NCI-H128 (cell line): ENCODE results near the gene CAMK2G.
A peak's percentile ranks its signal among the peaks of the same experiment; 100 is the strongest.
"Not testable (repeated sequence)": the region's sequence is repeated elsewhere in the genome, so short reads cannot be mapped to it uniquely, and the experiment has no call there.

Source experiments
- DNase-seq: peaks from one replicate; lab custom pipeline; 2025; ENCODE audit not compliant: unreplicated experiment; lab: John Stamatoyannopoulos, UW

The CAMK2G gene

DNA sequence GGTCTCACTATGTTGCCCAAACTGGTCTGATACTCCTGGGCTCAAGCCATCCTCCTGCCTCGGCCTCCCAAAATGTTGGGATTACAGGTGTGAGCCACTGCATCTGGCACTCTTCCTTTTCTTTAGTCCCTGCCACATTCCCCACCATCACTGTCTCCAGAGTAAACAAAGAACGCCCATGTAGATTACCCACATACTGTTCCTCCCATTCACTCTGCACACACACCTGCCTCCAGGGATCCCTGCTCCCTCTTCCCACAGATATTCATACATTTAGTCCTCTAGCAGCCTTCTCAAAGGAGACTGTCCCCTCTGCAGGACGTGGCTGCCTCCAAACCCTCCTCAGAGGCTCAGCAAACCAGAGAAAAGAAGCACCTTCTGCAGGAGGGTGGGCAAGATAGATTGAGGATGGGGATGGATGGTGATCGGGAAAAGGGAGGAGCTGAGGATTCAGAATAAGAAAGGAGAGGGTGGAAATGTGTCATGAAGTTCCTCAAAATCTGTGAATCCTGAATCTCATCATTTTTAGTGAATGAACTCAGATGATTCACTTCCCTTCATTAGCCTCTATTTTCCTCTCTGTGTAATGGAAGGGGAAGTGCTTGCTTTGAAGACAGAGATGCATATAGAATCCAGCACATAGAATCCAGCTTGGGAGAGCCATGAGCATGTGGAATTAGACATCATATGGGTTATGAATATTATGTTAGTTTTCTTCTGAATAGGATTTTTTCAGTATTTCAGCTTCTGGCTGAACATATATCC, 31.1 kb upstream of the CAMK2G start:
- no peak for DNase-seq

- DNase-seq, result no peak
Measured at GRCh38 chr10:73902351-73902750, 28.0 kb upstream of the CAMK2G start.

- no peak for DNase-seq
Measured at GRCh38 chr10:73901261-73901660, 26.9 kb upstream of the CAMK2G start.

DNA sequence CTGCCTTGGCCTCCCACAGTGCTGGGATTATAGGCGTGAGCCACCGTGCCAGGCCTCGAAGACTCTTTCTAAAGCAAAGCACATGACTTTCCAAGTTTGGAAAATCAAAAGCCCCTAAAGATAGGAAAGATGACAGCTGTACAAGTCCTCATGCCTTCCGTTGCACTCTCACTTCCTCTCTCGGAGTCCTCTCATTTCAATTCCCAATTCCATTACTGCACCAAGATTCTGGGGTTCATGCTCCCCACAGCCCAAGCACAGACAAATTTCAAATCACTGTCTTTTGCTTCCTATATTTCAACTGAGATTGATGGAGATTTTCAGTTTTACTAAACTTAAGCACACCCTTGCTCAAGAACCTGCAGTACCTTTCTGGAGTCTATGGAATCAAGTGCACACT, 25.7 kb upstream of the CAMK2G start:
- no peak for DNase-seq

DNA sequence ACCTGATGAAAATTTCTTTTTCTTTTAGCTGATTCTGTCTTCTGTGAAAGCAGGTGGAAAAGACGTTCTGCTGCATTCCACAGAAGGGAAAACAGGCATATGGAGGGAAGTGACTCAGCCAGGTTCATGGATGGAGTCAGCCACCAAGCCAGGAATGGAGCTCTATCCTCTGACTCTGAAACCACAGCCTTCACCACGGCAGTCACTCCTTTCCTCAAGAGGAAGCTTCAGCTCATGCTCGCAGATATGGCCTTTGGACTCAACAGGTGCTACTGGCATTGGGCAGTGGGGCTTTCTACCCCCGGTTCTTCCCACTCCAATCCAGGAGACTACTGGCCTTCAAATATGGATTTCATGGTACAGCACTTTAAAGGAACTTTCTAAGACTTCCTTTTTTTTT, 25.1 kb upstream of the CAMK2G start:
- DNase-seq, result no peak

- DNase-seq, result no peak
Measured at GRCh38 chr10:73898730-73899410, 24.5 kb upstream of the CAMK2G start.

GRCh38 chr10:73897693-73898092, 23.3 kb upstream of the CAMK2G start:
- DNase-seq, result no peak

DNA sequence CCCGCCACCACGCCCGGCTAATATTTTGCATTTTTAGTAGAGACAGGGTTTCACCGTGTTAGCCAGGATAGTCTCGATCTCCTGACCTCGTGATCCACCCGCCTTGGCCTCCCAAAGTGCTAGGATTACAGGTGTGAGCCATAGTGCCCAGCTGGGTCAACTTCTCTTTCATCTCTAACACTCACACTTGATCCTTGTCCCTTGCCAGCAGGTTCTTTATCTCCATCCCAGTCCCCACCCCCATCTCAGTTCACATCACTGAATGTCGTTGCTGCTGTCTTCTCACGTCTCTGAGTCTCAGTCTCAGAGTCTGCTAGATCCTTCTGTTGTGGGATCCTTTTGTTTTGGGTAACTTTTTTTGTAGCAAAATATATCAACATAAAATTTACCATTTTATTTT, 21.0 kb upstream of the CAMK2G start:
- DNase-seq, result not testable (repeated sequence)

DNA sequence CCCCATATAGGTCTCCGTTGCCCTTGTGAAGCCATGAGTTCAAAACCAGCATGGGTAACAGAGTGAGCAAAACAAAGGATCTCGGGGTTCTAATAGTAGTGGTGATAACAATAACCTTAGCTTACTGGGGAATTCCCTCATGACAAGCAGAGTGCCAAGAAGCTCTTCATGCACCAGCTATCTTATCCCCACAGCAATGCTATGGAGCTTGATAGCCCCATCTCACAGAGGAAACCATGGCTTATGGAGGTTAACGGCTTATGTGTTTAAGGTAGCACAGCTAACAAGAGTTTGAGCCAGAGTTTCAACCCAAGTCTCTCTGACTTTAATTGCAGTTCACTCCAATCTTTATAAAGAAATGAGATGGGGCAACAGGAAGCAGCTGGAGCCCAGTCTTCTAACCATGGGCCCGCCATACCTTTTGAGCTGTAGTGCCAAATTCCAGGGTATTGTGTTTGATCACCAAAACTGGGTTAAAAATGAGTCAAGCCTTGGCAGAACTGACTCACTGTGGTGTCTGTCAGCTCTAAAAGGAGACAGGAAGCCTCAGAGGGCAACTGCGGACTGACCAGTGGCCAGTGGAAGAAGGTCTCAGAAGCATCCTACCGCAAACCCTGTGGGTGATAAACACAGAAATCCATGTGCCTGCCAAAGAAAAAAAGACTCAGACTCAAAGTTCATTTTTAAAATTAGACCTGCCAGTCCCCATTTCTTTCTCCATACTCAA, 20.1 kb upstream of the CAMK2G start:
- no peak for DNase-seq

DNA sequence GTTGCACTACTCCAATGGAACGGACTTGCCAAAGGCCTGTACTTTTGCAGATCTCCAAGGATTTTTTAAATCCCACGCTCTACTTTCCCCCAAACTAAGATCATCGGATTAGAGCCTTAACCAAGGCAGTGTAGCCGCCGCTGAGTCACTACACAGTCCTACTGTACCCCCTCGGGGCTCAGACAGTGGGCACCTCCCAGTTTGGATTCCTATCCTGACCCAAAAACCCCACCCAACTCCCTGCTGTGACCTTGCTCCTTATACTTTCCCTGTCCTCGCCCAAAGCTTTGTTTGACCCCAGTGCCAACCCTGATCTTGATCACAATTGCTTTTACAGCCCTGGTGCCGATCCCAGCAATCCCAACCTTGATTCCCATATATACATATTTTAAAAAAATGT, 19.1 kb upstream of the CAMK2G start:
- no peak for DNase-seq

- no peak for DNase-seq
Measured at GRCh38 chr10:73892310-73893030, 18.1 kb upstream of the CAMK2G start.

DNA sequence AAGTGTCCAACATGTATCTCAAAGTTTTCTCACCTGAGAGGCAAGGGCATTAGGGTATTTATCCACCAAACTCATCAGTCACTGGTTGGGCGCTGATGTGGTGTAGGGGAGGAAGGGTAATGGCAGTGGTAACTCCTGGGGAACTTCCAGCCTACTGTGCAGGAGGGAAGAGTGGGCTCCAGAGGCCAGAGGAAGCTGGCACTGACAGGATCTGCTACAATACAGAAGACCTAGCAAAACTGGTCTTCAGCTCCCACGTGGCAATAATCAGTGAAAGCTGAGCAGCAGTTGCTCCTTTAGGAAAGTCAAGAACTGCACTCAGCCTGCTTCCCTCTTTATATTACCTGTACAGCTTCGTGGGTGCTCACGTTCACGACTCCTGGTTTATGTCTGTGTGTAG, 17.2 kb upstream of the CAMK2G start:
- no peak for DNase-seq

GRCh38 chr10:73890830-73891229, 16.5 kb upstream of the CAMK2G start:
- DNase-seq, result not testable (repeated sequence)

DNA sequence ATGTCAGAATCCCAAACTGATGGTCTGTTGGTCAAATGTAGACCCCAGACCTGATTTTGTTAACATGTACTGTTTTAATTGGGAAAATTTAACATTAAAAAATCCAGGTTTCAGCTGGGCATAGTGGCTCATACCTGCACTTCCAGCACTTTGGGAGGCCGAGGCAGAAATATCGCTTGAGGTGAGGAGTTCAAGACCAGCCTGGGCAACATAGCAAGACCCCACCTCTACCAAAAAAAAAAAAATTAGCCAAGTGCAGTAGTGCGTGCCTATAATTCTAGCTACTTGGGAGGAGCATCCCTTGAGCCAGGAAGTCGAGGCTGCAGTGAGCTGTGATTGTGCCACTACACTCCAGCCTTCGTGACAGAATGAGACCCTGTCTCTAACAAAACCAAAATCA, 15.9 kb upstream of the CAMK2G start:
- DNase-seq, result no peak

GRCh38 chr10:73889416-73889815, 15.1 kb upstream of the CAMK2G start:
- DNase-seq, result not testable (repeated sequence)

GRCh38 chr10:73889014-73889413, 14.7 kb upstream of the CAMK2G start:
- DNase-seq, result no peak

DNA sequence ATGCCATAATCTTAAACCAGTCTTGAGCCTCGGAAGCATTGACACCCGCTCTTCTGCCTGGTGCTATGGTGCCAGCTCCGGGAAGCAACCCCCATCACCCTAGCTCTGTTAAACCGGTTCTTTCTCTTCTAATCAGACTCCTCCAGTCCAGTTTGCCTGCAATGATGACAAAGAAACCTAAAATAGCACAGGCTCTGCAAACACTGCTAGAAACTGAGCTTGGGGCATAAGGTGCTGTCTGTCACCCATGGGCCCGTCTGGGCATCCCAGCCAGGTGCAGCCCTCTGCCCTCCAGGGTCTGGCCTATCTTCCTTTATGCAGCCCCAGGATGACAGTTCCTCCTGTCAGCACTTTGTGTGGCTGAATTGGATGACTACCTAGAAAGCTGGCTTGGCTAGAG, 14.2 kb upstream of the CAMK2G start:
- DNase-seq, result no peak

DNA sequence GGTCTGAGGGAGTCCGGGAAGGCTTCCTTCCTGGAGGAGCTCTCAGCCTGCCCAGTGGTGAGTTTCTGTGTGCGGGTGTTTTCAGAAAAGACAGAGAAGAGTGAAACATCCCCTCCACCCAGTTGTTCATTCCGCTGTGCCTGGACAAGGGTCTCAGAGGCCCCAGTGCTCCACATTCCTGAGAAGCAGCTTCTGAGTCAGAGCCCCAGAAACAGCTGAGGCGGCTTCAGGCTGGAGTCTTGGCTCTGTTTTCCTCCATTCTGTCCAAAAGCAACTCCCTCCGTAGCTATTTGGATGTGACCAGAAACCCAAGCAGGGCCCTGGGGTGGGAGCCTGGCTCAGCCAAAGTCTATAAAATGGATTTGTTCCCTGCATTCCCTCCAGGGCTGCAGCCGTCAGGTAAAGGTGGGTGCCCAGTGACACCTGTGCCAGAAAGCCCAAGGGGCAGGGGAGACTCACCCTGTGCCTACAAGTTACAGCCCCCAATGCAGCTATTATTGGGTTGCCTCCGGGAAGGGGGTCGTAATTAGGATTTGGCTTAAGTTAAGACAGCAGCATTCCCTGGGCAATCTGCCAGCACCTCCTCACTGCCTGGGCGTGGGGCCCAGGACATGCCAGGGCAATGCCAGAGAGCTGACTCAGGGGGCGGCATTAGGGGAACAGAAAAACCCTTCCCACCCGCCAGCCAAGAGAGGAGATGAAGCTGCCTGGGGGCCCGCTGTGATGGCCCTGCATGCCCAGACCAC, 13.1 kb upstream of the CAMK2G start:
- DNase-seq, result no peak

- DNase-seq, result no peak
Measured at GRCh38 chr10:73886661-73887293, 12.4 kb upstream of the CAMK2G start.

DNA sequence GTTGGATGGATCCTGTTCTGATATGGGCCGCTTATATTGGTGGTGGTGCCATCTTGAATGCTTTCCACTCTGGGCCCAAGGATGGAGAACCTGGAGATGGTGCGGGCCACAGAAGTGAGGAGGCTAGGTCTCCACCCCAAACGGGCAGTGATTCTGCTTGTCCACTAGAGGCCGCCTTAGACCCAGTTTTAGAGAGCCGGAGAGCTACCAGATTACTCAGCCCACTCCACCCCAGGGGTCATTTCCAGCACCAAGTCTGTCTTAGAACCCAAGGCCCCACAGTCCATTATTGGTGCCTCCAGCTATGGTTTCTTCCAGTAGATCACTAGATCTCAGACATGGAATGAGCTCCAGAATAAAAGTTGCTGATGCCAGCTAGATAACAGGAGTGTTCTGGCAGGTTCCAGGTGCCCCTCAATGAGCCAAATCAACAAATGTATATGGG, 11.8 kb upstream of the CAMK2G start:
- DNase-seq, result peak; percentile 28
